HS-5 (cell line): Measurements from ENCODE around the gene CNTN4.

Experiments
- DNase-seq: peaks from one replicate; pipeline ENCODE4 v3.0.0-alpha.2; 2012; ENCODE audit warnings: low read depth

Gene CNTN4

DNA sequence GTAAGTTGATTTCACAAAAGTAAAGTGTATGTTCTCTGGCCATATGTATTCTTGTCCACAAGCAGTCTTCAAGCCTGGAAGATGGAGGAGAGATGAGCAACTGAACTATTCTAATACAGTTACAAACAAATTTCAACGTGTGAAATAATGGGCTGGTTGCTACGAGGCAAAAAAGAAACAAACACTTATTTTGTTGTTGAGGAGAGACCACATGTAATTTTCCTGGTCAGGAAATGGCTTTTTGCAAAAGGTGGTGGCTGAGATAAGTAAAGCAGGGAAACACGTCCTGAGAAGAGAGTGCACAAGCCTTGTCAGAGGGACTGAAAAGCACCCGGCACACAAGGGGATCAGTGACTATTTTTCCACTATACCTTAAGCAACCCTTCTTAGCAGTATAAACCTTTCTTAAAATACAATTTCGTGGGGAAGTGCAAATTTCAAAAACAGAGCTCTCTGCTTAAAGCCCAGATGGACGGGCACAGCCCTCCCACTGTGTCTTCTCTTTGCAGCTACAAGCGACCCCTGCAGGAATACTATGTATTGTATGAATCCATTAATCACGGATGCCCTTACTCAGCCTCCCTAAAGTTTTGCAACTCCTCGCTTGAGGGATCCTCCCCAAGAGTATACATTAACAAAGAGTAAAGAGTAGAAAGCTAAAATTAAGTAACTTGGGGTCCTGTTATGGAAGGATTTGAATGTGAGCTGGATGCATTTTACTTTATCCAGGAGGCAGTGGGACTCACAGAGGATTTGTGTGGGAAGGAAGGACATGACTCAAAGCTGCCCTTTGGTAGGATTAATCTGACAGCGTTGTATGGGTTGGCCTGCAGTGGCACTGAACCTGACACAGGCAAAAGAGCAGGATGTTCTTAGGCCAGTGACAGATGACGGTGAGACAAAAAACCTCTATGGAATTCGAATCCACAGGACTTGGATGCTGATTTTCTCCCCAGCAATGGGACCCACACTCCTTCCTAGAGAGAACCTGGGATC, 757.8 kb downstream of the CNTN4 start:
- DNase-seq, result no peak

DNA sequence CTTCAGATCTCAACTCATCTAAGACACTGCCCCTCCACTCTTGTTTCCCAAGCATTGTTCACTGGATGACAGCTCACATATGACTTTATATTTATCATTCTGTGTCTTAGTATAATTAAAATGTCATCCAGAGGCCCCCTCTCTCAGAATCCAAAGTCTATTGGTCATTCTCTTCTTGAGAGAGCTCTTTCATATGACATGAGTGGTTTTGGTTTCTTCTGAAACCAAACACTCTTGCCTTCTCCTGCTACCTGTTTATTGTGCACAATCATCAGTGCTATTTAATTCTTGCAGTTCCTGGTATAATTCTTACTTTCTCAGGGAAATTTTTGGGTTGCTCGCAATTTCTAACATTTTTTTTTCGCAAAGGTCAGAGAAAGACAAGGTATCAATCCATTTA, 762.0 kb downstream of the CNTN4 start:
- DNase-seq, result no peak

DNA sequence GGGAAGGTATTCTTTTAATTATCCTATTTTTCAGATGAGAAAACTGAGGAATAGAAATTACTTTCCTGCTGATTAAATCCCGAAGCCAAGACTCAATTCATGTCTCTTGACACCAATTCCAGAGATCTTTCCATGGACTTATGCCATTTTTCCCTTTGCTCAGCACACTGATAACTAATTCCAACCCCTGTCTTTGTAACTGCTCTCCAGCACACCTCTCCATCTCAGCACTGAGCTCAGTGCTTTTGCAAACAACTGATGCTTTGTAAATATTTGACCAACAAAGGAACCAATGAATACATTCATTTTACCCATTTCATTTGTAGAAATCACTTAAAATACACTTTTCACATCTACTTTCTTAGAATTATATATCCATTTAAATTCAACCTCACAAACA, 762.5 kb downstream of the CNTN4 start:
- no peak for DNase-seq

DNA sequence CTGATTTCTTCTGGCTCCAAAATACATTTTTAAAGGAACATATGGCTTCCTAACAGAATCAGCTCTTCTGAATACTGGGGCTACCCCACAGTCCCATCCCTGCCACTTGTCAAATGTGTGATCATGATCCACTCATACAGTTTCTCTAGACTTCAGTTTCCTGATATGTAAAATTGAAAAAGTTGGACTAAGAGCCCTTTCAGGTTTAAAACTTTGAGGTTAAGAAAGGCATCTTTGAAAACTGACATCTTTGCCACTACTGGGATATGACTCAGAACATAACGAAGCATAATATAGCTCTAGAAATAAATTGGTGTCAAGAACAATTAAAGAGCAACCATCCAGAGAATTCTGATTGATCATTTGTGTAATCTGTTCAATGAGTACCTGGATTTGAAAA, 763.3 kb downstream of the CNTN4 start:
- DNase-seq, result no peak

DNA sequence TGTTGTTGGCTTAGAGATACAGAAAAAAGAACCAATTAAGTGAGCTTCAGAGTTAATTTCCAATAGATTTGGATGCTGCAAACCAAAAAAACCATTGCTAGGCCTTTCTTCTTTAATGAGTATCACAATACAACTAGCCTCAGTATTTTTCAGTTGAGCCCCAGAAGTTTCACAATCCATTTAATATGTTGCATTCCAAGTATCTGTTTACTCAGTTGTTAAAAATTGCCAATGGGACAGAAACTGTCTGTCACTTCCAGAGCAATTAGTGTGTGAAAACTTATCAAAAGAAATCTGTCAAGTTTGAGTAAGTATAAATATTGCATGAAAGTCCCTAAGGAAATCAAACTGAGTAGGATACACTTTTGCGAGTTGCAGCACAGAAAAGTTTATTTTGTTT, 763.7 kb downstream of the CNTN4 start:
- DNase-seq, result no peak

DNA sequence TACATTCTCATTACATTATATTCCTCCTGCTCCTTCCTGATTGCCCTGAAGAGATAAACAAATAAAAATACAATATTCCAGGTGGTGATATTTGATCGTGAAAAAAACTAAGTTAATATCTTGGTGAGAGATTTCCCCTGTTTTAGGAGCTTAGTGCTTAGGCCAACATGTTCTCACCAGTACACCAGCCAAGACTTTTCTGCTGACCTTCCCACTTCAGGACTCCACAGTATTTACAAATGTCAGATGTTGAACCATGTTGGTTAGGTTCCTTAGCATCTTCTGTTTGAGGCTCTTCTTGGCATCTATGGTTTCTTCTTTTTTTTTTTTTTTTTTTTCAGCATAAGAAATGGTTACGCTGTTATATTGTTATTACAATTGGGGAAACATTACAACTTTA, 764.5 kb downstream of the CNTN4 start:
- DNase-seq, result no peak

DNA sequence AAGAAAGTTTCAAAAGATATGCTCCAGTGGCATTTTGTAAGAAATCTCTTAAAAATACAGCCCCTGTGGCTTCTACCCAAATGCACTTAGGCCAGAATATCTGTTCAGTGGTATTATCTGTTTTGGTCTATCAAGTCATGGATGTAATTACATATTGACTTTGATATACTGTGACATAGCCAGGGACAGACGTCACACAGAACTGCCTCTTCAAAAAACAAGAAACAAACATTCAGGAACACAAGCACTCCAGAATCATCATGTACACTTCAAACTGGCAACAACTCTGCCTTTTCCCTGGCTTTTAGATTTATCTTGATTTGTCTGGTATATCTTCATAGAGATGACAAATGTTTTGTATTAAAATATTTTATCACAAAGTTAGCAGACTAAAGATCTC, 771.2 kb downstream of the CNTN4 start:
- no peak for DNase-seq

DNA sequence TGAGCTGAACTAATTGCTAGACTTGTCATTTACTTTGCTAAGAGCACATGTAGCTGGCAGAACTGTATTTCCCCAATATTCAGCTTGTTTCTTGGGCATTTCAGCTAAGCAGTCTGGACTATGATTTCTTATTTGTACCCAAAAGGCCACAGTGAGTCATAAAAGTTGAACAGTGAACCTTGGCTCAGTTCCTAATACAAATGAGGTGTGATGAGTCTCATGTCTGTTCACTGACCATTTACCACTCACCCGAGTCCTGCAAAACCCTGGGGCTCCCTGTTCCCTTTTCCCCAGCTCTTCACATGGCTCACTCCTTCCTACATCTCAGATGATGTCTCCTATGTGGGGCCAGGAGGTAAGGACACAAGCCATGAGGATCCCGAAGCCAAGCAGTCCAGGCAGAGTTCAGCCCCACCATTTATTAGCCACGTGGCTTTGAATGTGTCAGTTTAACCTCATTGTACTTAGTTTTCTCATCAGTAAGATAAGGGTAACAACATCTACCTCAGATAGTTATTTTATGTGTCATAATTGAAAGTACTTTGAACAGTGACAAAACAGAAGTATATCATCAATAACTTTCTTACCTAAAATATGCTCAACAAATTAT, 772.2 kb downstream of the CNTN4 start:
- no peak for DNase-seq

DNA sequence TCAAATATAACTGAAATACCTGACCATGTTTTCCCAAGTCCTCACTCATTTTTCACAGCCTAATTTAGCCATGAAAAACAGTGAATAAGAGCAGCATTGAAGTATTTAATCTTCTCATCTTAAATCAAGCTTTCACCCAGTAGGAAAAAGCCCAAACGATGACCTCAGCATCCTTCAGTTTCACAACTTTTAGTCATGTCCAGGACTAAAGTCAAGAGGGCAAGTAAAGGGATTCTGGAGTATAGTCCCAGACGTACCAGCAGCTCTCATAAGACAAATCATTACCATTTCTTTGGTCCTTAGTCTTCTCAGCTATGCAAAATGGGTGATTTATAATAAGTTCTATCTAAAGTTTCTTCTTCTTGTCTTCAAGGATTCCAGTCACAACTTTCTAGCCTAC, 774.2 kb downstream of the CNTN4 start:
- DNase-seq, result no peak

DNA sequence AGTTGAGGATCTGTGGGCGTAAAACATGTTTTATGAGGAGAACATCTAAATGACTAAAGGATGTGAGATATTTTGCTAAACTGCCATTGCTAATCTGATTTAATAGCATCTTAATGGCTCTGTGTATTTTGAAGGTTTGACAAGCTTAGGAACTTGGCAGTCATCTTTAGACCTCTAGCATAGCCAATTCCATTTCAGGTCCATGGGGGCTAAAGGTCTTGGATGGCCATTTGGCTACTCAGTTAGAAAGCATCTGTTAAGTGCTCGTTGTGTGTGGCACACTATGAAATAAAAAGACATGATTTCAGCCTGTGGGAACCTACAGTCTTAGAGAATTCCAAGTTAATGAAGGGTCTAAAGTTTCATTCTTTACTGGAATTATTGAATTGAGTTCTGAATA, 775.3 kb downstream of the CNTN4 start:
- DNase-seq, result no peak

DNA sequence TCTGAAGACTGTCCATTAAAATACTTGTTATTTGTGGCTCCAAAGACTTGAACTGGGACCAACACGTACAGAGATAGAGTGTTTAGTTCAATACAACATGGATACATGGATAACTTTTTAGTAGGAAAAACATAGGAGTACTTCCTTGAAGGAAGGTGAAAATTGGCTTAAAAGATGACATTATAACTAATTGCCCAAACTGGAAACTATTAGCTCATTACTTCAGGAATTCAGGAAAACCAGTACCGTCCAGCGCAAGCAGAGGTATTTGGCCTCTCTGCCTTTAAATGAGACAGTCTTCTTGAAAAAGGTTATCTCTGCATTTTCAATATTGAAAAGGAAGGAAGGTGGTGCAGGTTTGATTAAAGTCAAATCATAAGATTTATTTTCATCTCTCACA, 777.0 kb downstream of the CNTN4 start:
- no peak for DNase-seq

DNA sequence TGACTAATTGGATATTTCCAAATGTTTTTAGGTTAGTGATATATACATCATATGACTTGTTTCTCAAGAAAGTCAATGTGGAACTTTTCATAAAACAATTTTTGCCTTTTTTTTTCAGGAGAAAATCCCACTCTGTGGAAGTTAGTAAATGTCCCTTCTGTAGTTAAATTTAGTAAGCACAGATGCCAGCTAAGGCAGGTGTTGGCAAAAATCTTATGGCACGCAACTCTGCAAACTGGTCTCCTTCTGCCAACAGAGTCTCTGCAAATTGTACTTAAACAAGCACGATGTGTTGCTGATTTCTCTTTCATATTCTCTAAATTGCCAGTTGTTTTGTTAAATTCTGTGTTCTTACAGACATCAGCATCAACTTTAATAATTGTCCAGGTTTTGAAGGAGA, 777.7 kb downstream of the CNTN4 start:
- DNase-seq, result no peak

DNA sequence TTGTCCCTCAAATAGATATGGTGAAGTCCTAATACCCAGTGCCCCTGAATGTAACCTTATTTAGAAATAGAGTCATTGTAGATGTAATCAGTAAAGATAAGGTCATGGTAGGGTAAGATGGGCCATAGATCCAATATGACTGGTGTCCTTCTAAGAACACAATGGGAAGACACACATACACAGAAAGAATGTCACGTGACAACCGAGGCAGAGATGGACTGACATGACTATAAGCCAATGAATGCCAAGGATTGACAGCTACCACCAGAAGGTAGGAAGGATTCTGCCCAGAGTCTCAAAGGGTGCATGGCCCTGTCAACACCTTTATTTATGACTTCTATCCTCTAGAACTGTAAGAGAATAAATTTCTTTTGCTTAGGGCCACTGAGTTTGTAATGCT, 780.4 kb downstream of the CNTN4 start:
- no peak for DNase-seq

DNA sequence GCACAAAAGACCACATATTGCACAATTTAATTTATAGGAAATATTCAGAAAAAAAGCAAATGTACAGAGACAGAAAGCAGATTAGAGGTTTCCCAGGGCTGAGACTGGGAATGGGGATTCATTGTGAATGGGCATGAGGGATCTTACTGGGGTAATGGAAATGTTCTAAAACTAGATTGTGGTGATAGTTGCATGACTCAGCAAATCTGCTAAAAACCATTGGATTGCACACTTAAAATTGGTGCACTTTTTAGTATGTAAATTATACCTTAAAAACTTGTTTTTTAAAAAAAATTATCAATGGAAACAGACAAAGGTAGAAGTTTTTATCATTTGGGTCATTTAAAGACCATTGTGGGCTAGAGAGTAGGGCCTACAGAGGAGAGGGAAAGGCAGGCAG, 780.9 kb downstream of the CNTN4 start:
- DNase-seq, result no peak

DNA sequence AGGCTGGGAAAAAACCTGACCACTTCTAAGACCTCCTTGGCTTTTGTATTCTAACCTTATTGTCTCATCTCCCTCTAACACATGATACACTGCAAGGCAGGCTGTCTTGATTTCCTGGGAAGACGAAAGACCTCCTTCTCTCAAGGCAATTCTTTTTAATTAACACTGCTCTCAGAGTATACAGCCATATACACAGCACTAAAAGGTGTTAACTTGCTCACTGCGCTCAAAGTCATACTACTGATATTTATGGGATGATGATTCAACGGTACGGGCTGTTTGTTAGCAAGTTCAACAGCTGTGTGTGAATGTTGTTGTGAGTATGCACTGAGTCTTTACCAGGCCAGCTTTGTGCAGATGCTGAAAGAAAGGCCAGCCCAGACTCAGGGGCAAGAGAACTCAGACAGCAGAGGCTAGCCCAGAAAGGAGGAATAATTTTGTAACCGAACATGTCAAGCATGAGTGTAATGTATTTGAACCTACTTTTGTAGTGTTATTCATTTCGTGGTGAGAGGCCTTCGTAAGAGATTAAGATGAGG, 781.6 kb downstream of the CNTN4 start:
- DNase-seq, result no peak

DNA sequence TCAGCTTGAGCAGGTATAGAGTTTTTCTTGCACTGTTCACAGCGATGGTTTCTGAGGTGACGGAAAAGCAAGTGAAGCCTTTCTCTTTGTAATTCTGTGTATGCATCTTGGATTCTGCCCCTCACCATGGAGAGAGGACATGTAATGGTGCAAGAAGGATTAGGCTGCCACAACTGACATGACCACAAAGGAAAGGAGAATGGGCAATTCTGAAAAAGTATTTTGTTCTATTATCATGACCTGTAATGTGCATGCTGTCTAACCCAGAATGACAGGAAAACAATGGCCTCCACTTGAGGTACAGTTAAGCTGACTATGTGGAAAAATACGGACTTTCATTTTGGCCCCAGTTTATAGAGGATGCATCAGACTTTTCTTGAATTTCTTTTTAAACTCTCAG, 784.6 kb downstream of the CNTN4 start:
- DNase-seq, result no peak

DNA sequence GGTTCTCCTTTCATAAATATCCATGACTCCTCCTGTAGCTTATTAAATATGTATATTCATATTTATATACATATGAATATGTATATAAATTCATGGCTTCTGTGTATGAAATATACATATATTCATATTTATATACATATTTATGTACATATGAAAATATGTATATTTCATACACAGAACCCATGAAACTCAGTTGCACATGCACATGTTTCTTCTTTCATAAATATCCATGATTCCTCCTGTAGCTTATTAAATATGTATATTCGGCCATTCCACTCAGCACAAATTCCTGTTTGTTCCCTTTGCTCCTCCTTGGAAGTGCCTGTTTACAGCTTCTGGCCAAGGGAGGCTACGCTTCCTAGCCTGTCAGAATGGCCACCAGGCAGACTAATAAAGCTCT, 789.9 kb downstream of the CNTN4 start:
- no peak for DNase-seq

DNA sequence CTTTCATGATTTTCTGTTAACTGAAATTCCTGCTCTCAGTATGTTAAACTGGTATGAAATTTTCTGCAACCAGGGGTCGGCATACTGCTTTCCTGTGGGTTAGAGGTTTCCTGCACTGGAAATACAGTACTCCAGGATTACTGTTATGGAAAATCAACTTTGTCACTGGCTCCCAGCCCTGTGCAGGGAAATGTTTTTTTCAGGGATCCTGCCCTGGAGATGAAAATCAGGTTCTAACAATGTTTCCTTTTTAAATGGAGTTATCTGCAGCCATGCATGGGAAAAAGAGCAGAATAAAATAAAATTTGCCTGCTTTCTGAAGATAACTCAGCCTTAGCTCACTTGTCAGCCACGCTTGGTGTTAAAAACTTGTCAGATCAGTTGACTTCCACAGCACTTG, 791.1 kb downstream of the CNTN4 start:
- no peak for DNase-seq

DNA sequence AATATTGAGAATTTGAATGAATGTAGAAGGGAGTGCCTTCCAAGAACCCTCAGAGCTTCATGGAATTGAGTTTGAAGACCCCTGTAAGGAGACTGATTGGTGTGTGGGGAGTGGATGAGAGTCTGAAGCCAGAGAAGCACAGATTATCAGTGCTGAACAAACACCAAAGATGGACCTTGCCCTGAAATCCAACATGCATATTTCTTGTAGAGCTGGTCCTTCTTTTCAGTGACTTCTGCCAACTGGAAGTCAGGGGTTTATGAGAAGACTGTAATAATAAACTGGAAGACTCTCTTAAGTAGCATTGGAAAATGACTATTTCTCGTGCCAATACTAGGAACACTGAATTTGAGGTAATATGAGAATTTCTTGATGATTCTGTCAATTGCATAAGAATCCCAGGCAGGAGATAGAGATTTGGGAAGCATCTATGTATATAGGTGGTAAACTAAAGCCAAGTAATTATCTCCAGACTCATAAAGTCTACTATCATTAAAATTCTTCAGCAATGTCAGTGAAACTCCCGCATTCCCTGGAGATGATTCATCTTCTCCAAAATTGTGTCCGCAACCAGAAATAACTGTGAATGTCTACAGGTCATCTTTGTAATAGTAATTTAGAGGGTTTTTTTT, 797.8 kb downstream of the CNTN4 start:
- no peak for DNase-seq

DNA sequence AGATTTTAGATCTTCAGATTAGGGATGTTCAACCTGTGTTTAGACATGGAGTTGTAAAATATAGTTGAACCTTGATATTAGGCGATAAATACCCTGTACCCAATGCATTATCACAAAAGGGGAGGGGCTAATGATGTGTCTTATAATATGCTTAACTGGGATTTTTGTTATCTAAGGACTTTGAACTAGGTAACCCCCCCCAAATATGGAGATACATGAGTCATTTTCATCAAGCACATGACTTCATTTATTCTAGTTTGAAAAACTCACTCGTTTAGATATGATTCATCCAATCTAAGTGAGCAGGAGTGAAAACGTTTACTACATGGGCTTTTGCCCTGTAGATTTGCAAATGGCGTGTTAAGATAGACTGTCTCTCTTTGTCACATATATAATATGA, 799.2 kb downstream of the CNTN4 start:
- DNase-seq, result no peak

DNA sequence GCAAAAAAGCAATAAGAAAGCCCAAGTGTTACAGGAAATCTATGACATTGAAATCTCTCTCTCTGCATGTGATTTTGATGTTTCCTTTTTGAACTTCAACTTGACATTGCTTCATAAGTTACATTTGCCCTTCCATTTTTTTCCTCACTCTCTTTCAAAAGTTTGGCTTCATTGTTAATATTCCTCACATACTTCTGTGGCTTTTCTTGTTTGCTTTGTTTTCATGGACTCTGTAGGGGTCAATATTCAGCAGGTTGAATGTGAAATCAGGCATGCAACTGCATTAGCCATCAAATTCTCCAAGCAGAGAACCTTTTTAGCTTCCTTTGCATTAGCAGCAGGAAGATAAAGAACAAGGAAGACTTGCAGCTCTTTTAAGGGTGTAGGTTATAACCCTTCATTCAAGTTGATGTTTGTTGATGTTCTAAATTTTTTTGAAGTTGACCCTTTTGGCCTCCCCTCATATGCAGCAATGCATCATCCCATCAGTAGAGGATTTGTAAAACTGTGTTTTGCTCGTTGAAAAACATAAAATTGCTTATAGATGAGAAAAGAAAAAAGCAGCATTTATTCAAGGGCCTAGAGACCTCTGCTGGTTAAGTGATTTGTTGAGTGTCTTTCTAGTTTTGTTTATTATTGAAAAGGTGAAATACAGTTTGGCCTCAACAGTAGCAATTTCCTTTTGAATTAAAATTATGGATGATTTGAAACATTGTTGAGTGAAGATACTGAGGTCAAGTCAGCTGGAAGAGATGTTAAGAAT, 800.1 kb downstream of the CNTN4 start:
- no peak for DNase-seq

DNA sequence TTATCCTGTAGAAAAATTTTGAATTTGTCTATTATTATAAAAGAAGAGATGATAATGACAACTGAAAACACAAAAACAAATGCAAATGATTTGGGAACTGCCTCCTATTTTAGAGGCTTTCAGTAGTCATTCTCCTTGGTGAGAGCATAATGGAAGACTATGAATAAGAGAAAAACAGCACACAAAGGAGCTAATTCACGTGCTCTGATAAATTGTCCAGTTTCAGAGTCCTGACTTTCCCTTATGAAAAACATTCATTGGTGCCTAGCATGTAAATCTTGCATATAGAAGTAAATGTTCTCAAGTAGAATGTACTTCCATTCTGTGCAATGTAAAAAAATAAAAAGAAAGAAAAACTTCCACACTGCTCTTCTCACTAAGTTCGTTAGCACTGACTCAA, 805.4 kb downstream of the CNTN4 start:
- no peak for DNase-seq
